OCI-LY1 (cell line): Measurements from ENCODE around the gene VWA8.

ENCODE experiments used
- H2AFZ ChIP-seq: fragments of 200-600 bp; sonication (generic), shearing (Covaris generic); 2 replicates; pipeline ENCODE4 v1.6.0; 2014; ENCODE audit warnings: antibody characterized with exemption, mild to moderate bottlenecking, low read length
- H3F3A ChIP-seq: fragments of 200-600 bp; sonication (generic), shearing (Covaris generic); 2 replicates; pipeline ENCODE4 v1.6.0; 2014; ENCODE audit warnings: mild to moderate bottlenecking, antibody characterized with exemption, low read length, moderate library complexity; ENCODE audit not compliant: insufficient read depth
- H3K27ac ChIP-seq: fragments of 200-600 bp; sonication (generic); 2 replicates; pipeline ENCODE4 v1.5.1; 2014; ENCODE audit warnings: low read length, mixed run types, mild to moderate bottlenecking, low read depth; ENCODE audit not compliant: poor library complexity, severe bottlenecking
- H3K27me3 ChIP-seq: fragments of 200-600 bp; sonication (generic); 2 replicates; pipeline ENCODE4 v1.6.0; 2014; ENCODE audit warnings: antibody characterized with exemption, mild to moderate bottlenecking, low read length, moderate library complexity; ENCODE audit not compliant: insufficient read depth
- H3K36me3 ChIP-seq: fragments of 200-600 bp; sonication (generic); 2 replicates; pipeline ENCODE4 v1.6.1; 2014; ENCODE audit warnings: mild to moderate bottlenecking, antibody characterized with exemption, low read length, moderate library complexity, mixed read lengths; ENCODE audit not compliant: insufficient read depth
- H3K4me1 ChIP-seq: fragments of 200-600 bp; sonication (generic); 2 replicates; pipeline ENCODE4 v1.5.1; 2014; ENCODE audit warnings: mild to moderate bottlenecking, low read length, moderate library complexity; ENCODE audit not compliant: insufficient read depth, severe bottlenecking
- H3K4me2 ChIP-seq: fragments of 200-600 bp; sonication (generic), shearing (Covaris generic); 2 replicates; pipeline ENCODE4 v1.6.1; 2014; ENCODE audit warnings: low read length
- H3K4me3 ChIP-seq: fragments of 200-600 bp; sonication (generic); 2 replicates; pipeline ENCODE4 v1.5.1; 2014; ENCODE audit warnings: low read length, low read depth, mild to moderate bottlenecking, mixed read lengths; ENCODE audit not compliant: poor library complexity, severe bottlenecking
- H3K79me2 ChIP-seq: fragments of 200-600 bp; shearing (Covaris generic); 2 replicates; pipeline ENCODE4 v1.6.1; 2016; ENCODE audit warnings: mixed run types, low read length, mixed read lengths; ENCODE audit not compliant: insufficient read depth
- H3K9ac ChIP-seq: fragments of 200-600 bp; sonication (generic), shearing (Covaris generic); 2 replicates; pipeline ENCODE4 v1.6.1; 2014; ENCODE audit warnings: mild to moderate bottlenecking, low read length, mixed read lengths
- H3K9me2 ChIP-seq: fragments of 200-600 bp; sonication (generic), shearing (Covaris generic); 2 replicates; pipeline ENCODE4 v1.6.1; 2014; ENCODE audit warnings: low read depth, mild to moderate bottlenecking, low read length, mixed read lengths
- H3K9me3 ChIP-seq: fragments of 200-600 bp; shearing (Covaris generic); 2 replicates; pipeline ENCODE4 v1.6.1; 2014; ENCODE audit warnings: low read length, mixed read lengths
- H4K20me1 ChIP-seq: fragments of 200-600 bp; sonication (generic), shearing (Covaris generic); 2 replicates; pipeline ENCODE4 v1.6.0; 2016; ENCODE audit warnings: mild to moderate bottlenecking, low read length; ENCODE audit not compliant: insufficient read depth
- EZH2 ChIP-seq: fragments of 200-600 bp; sonication (generic), shearing (Covaris generic); IDR thresholded peaks from 2 replicates; pipeline ENCODE4 v1.8.0; 2017; ENCODE audit warnings: borderline replicate concordance, mixed run types, mild to moderate bottlenecking, antibody characterized with exemption, low read length, moderate library complexity, mixed read lengths
- TF ChIP-seq, protein P1 (sequence below): fragments of 200-600 bp; sonication (generic), shearing (Covaris generic); IDR thresholded peaks from 2 replicates; pipeline ENCODE4 v1.5.1; 2017; ENCODE audit warnings: mild to moderate bottlenecking, antibody characterized with exemption, low read length, moderate library complexity, mixed read lengths

The VWA8 gene

DNA sequence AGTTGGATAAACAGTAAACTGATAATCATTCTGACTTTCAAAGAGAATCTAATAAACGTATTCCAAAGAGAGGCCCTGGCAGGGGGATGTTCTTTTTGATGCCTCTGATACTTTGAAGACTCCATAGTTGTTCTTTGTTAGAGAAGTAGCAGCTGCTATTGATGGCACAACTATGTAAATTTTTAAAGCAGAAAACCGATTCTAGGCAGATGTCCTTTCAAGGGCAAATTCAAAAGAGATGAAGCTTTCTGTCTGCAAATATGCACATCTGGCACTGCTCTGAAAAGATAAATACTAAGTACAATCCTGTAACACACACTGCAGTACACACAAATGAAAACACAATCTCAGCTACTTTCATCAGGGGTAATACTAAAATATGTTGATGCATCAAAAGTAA lies 250.1 kb downstream of the VWA8 start:
- Histone ChIP-seq H3K9me2 (no peaks in the 10 kb centered on the region), H3F3A (peaks cover 4% of the 10 kb centered on the region; the same call in 1 of the 2 replicates), H3K4me1 (no peaks in the 10 kb centered on the region), H3K9ac (no peak overlapping the region), H3K27me3 (no peaks in the 10 kb centered on the region), H4K20me1 (no peaks in the 10 kb centered on the region), H3K27ac (no peak overlapping the region), H3K4me2 (no peak overlapping the region), H3K36me3 (no peaks in the 10 kb centered on the region), H3K9me3 (no peaks in the 10 kb centered on the region), H3K79me2 (no peaks in the 10 kb centered on the region), H2AFZ (no peak overlapping the region), H3K4me3 (no peak overlapping the region)
- TF ChIP-seq, protein P1, sequence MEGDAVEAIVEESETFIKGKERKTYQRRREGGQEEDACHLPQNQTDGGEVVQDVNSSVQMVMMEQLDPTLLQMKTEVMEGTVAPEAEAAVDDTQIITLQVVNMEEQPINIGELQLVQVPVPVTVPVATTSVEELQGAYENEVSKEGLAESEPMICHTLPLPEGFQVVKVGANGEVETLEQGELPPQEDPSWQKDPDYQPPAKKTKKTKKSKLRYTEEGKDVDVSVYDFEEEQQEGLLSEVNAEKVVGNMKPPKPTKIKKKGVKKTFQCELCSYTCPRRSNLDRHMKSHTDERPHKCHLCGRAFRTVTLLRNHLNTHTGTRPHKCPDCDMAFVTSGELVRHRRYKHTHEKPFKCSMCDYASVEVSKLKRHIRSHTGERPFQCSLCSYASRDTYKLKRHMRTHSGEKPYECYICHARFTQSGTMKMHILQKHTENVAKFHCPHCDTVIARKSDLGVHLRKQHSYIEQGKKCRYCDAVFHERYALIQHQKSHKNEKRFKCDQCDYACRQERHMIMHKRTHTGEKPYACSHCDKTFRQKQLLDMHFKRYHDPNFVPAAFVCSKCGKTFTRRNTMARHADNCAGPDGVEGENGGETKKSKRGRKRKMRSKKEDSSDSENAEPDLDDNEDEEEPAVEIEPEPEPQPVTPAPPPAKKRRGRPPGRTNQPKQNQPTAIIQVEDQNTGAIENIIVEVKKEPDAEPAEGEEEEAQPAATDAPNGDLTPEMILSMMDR: no peak
- TF ChIP-seq EZH2: no peak

DNA sequence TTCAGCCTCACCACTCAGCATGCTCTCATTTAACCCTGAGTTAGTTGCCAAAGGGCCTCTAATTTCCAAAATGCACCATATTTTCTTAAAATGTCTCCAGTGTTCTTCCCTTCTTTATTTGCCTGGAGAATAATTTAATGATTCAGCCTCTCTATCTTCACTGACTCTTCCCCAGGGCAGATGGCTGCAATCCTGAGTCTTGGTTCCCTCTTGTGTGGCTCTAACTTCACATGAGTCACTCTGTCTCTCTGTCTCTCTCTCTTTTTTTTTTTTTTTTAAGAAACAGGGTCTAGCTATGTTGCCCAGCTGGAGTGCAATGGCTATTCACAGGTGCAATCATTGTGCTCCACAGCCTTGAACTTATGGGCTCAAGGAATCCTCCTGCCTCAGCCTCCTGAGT lies 251.4 kb downstream of the VWA8 start:
- H4K20me1 ChIP-seq: no peaks in the 10 kb centered on the region
- H3F3A ChIP-seq: peaks cover 2% of the 10 kb centered on the region; the same call in 1 of the 2 replicates
- TF ChIP-seq, protein P1: no peak
- no peak for TF ChIP-seq EZH2
- H2AFZ ChIP-seq: no peak overlapping the region
- no peaks in the 10 kb centered on the region for H3K9me3 ChIP-seq
- H3K9me2 ChIP-seq: no peaks in the 10 kb centered on the region
- no peak overlapping the region for H3K9ac ChIP-seq
- H3K4me1 ChIP-seq: no peaks in the 10 kb centered on the region
- H3K4me3 ChIP-seq: no peak overlapping the region
- no peak overlapping the region for H3K27ac ChIP-seq
- H3K36me3 ChIP-seq: no peaks in the 10 kb centered on the region
- H3K79me2 ChIP-seq: no peaks in the 10 kb centered on the region
- no peaks in the 10 kb centered on the region for H3K27me3 ChIP-seq
- no peak overlapping the region for H3K4me2 ChIP-seq

DNA sequence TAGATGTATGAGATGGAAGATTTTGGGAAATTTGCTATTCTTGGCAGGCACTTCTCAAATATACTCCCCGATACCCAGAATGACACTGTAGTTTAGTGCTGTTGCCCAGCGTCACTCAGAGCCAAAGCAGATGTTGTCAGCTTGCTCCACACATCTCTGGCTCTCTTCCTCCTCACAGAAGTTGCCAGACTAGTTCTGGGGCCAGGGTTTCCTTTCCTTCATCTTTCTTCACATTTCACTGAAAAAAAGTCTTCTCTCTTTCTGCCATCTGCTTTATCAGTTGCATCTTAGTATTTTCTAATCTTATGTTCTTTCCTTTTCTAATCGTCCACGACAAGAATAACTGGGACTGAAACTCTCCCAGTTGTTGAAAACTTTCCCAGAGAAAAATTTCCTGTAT lies 252.2 kb downstream of the VWA8 start:
- Histone ChIP-seq H3K27me3 (no peaks in the 10 kb centered on the region), H3K9me3 (no peaks in the 10 kb centered on the region), H3K4me3 (no peak overlapping the region), H3F3A (no peaks in the 10 kb centered on the region), H3K9me2 (no peaks in the 10 kb centered on the region), H4K20me1 (no peaks in the 10 kb centered on the region), H3K4me2 (no peak overlapping the region), H3K36me3 (no peaks in the 10 kb centered on the region), H2AFZ (no peak overlapping the region), H3K27ac (no peak overlapping the region), H3K9ac (no peak overlapping the region), H3K4me1 (no peaks in the 10 kb centered on the region), H3K79me2 (no peaks in the 10 kb centered on the region)
- TF ChIP-seq, protein P1: no peak
- no peak for TF ChIP-seq EZH2
